Activated naive CD4-positive, alpha-beta T cell treated with anti-CD3 and anti-CD28 coated beads, Interleukin-2, amount 10 ng/mL, durations not matched to agents 7 days and 5 days (primary cell): ENCODE measurements around the gene SPARC.

Experiments
- CTCF ChIA-PET: fragments of 350-600 bp; sonication (Branson Sonifier 250); formaldehyde crosslinking; loops from one replicate; lab custom pipeline; 2021; ENCODE audit warnings: antibody characterized with exemption; lab: Charles Lee
- DNase-seq: peaks from one replicate; pipeline ENCODE4 v3.0.0-alpha.2; 2020
- H3K27ac Mint-ChIP-seq: one replicate; pipeline ENCODE4 v1.8.0; 2021; ENCODE audit warnings: mild to moderate bottlenecking, moderate library complexity, mixed read lengths
- H3K27me3 Mint-ChIP-seq: one replicate; pipeline ENCODE4 v1.8.0; 2021; ENCODE audit warnings: mild to moderate bottlenecking, mixed read lengths
- H3K36me3 Mint-ChIP-seq: one replicate; pipeline ENCODE4 v1.8.0; 2021; ENCODE audit warnings: mixed read lengths
- H3K4me1 Mint-ChIP-seq: one replicate; pipeline ENCODE4 v1.8.0; 2021; ENCODE audit warnings: mixed read lengths
- H3K4me3 Mint-ChIP-seq: one replicate; pipeline ENCODE4 v1.8.0; 2021; ENCODE audit warnings: mild to moderate bottlenecking, moderate library complexity, mixed read lengths
- H3K9me3 Mint-ChIP-seq: one replicate; pipeline ENCODE4 v1.8.0; 2021; ENCODE audit warnings: mixed read lengths

The SPARC gene

GRCh38 chr5:151670083-151670686, 16.5 kb downstream of the SPARC start:
- H3K27ac Mint-ChIP-seq: no peak overlapping the region
- CTCF ChIA-PET: interaction anchor here (0.7 to 2.7 kb wide), 4 partner anchors 11 to 98 kb away, joined by 3 to 15 read pairs (median 4); no protein-coding TSS in a partner anchor
- peaks cover 19% of the 10 kb centered on the region for H3K27me3 Mint-ChIP-seq

GRCh38 chr5:151667083-151667482, 19.6 kb downstream of the SPARC start:
- Mint-ChIP-seq H3K9me3 (no peaks in the 10 kb centered on the region), H3K27me3 (peaks cover 15% of the 10 kb centered on the region), H3K27ac (no peak overlapping the region), H3K36me3 (no peaks in the 10 kb centered on the region), H3K4me1 (peaks cover 10% of the 10 kb centered on the region), H3K4me3 (no peak overlapping the region)
- no peak for DNase-seq
- CTCF ChIA-PET: interaction anchor here (2.0 kb wide), 1 partner anchor 15 kb away, joined by 7 read pairs; no protein-coding TSS in a partner anchor

More at GRCh38 chr5:151670083-151670686, 16.5 kb downstream of the SPARC start:
- no peak for DNase-seq
- H3K4me3 Mint-ChIP-seq: no peak overlapping the region
- H3K4me1 Mint-ChIP-seq: no peaks in the 10 kb centered on the region
- no peaks in the 10 kb centered on the region for H3K36me3 Mint-ChIP-seq
- H3K9me3 Mint-ChIP-seq: no peaks in the 10 kb centered on the region

DNA sequence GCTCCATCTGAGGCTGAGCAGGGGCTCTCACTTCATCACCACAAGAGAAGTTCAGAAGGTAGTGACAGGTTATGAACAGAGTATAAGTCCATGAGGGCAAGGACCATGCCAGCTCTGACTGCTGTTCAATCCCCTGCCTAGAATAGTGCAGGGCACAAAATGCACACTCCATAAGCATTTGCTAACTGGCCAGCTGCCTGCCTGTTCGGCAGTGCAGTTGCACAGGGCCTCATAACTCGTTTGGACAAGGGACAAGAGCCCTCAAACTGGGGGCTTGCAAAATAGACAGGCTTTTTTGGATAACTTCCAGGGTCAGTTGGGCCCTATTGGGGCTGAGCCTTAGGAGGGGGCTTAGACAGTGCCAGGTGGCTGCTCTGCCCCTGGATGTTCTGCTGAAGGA, 21.1 kb downstream of the SPARC start:
- CTCF ChIA-PET: interaction anchor here (2.0 kb wide), 1 partner anchor 14 kb away, joined by 7 read pairs; no protein-coding TSS in a partner anchor
- Mint-ChIP-seq H3K4me1 (peaks cover 10% of the 10 kb centered on the region), H3K36me3 (no peaks in the 10 kb centered on the region), H3K27me3 (peaks cover 9% of the 10 kb centered on the region), H3K27ac (no peak overlapping the region), H3K9me3 (no peaks in the 10 kb centered on the region), H3K4me3 (no peak overlapping the region)
- DNase-seq: no peak

GRCh38 chr5:151664694-151665585, 21.8 kb downstream of the SPARC start:
- no peaks in the 10 kb centered on the region for H3K36me3 Mint-ChIP-seq
- no peak overlapping the region for H3K27ac Mint-ChIP-seq
- H3K9me3 Mint-ChIP-seq: no peaks in the 10 kb centered on the region
- H3K4me1 Mint-ChIP-seq: peaks cover 10% of the 10 kb centered on the region
- DNase-seq: no peak
- H3K27me3 Mint-ChIP-seq: peaks cover 9% of the 10 kb centered on the region
- no peak overlapping the region for H3K4me3 Mint-ChIP-seq
- CTCF ChIA-PET: interaction anchor here (0.9 to 1.0 kb wide), 3 partner anchors 13 to 79 kb away, joined by 3 read pairs; no protein-coding TSS in a partner anchor

DNA sequence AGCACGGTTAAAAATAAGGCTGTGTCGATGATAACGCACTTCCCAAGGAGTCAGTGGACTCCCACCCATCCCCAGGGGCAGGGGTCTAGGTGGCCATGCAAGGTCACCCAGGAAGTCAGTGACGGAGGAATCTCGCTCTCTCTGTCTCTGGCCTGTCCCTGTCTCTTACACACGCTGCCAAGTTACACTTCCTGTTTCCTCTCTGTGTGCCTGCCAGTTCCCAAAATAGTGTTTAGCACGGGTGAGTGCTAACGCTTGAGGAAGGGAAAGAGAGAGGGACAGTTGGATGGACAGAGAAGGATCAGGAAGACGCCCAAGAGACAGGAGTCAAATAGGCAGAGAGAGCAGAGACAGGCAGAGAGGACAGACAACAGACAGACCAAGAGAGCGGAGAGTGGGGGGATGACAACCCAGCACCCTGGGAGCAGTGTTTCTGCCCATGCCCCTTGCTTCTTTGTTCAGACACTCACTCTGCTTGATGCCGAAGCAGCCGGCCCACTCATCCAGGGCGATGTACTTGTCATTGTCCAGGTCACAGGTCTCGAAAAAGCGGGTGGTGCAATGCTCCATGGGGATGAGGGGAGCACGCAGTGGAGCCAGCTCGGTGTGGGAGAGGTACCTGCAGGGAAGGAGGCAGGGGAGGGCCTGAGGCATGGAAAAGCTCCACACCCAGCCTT, 23.0 kb downstream of the SPARC start:
- CTCF ChIA-PET: interaction anchor here (0.9 to 6.7 kb wide), 4 partner anchors 11 to 80 kb away, joined by 3 to 120 read pairs (median 3); no protein-coding TSS in a partner anchor
- Mint-ChIP-seq H3K4me1 (peaks cover 10% of the 10 kb centered on the region), H3K27ac (no peak overlapping the region), H3K9me3 (no peaks in the 10 kb centered on the region), H3K4me3 (no peak overlapping the region), H3K36me3 (no peaks in the 10 kb centered on the region), H3K27me3 (peaks cover 17% of the 10 kb centered on the region)
- DNase-seq: no peak

- Mint-ChIP-seq H3K27me3 (peaks cover 17% of the 10 kb centered on the region), H3K4me1 (peaks cover 10% of the 10 kb centered on the region), H3K9me3 (no peaks in the 10 kb centered on the region), H3K4me3 (no peak overlapping the region), H3K36me3 (no peaks in the 10 kb centered on the region), H3K27ac (no peak overlapping the region)
- no peak for DNase-seq
- CTCF ChIA-PET: interaction anchor here (0.9 to 6.7 kb wide), 3 partner anchors 10 to 81 kb away, joined by 3 to 120 read pairs (median 5); no protein-coding TSS in a partner anchor
Measured at GRCh38 chr5:151662805-151663204, 23.9 kb downstream of the SPARC start.

- CTCF ChIA-PET: interaction anchor here (1.0 to 6.7 kb wide), 8 partner anchors 10 to 687 kb away, joined by 3 to 120 read pairs (median 9); partner anchors contain the start of genes G3BP1 and SLC36A1
- H3K4me3 Mint-ChIP-seq: no peak overlapping the region
- no peaks in the 10 kb centered on the region for H3K9me3 Mint-ChIP-seq
- peaks cover 19% of the 10 kb centered on the region for H3K27me3 Mint-ChIP-seq
- DNase-seq: no peak
- H3K4me1 Mint-ChIP-seq: peaks cover 10% of the 10 kb centered on the region
- no peak overlapping the region for H3K27ac Mint-ChIP-seq
- no peaks in the 10 kb centered on the region for H3K36me3 Mint-ChIP-seq
Measured at GRCh38 chr5:151661968-151662732, 24.6 kb downstream of the SPARC start.

- CTCF ChIA-PET: interaction anchor here (0.8 to 6.7 kb wide), 10 partner anchors 9 to 689 kb away, joined by 3 to 120 read pairs (median 8); partner anchors contain the start of genes G3BP1 and SLC36A1
- no peak overlapping the region for H3K4me3 Mint-ChIP-seq
- H3K36me3 Mint-ChIP-seq: no peaks in the 10 kb centered on the region
- no peaks in the 10 kb centered on the region for H3K9me3 Mint-ChIP-seq
- DNase-seq: no peak
- no peak overlapping the region for H3K27ac Mint-ChIP-seq
- peaks cover 10% of the 10 kb centered on the region for H3K4me1 Mint-ChIP-seq
- peaks cover 24% of the 10 kb centered on the region for H3K27me3 Mint-ChIP-seq
Measured at GRCh38 chr5:151660616-151661495, 25.9 kb downstream of the SPARC start.

DNA sequence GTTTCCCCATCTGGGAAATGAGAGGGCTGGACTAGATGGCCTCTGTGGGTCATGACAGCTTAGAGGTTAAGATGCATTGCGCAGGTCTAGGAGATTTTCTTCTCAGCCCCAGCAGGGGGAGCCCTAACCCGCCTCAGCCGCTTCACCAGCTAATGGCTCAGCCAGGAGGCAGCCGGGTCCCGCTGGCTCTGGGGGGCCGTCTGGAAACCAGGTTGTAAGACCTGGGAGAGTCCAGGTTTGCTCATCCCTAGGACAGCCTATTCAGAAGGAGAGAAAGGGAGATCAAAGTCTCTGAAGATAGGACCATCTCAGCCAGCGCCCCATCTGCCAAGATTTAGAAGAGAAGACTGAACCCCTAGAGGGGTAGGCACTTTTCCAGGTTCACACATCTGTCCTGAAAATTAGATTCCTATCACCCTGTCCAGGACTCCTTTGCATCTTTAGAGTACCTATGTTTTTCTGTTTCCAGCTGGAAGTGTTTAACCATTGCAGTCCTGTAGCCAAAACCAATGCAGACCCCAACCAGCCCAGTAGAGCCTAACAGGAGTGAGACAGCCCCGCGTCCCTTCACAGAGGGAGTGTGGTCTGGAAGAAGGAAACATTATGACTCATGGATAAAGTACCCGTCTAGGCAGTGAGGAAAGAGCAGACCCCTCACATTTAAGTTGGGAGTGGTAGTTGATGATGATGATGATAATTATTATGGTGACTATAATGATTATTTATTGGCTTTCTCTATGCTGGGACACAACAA, 27.5 kb downstream of the SPARC start:
- Mint-ChIP-seq H3K4me3 (no peak overlapping the region), H3K36me3 (no peaks in the 10 kb centered on the region), H3K4me1 (peaks cover 10% of the 10 kb centered on the region), H3K27ac (no peak overlapping the region), H3K27me3 (peaks cover 19% of the 10 kb centered on the region), H3K9me3 (no peaks in the 10 kb centered on the region)
- DNase-seq: peak; percentile 85
- CTCF ChIA-PET: interaction anchor here (0.6 to 6.7 kb wide), 22 partner anchors 10 to 691 kb away, joined by 3 to 120 read pairs (median 4); partner anchors contain the start of gene G3BP1

DNA sequence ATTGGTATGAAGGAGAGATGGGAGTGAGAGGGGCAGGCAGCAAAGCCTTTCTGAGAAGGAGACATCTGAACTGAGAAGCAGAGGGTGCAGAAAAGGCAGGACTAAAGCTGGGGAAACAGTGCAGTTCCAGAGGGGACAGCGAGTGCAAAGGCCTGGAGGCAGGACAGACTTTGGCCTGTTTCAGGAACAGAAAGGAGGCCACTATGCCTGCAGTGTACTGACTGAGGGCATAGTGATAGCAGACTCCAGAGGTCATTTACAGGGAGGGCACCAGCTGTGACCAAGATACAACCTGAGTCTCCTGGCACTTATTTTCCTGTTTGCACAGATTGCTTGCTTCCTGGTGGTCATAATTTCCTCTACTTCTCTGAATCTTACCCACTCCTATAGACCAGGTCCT, 29.6 kb downstream of the SPARC start:
- Mint-ChIP-seq H3K27me3 (peaks cover 16% of the 10 kb centered on the region), H3K4me1 (no peaks in the 10 kb centered on the region), H3K36me3 (no peaks in the 10 kb centered on the region), H3K27ac (no peak overlapping the region), H3K9me3 (no peaks in the 10 kb centered on the region), H3K4me3 (no peak overlapping the region)
- no peak for DNase-seq
- CTCF ChIA-PET: interaction anchor here (0.6 to 6.7 kb wide), 5 partner anchors 17 to 115 kb away, joined by 3 to 120 read pairs (median 17); partner anchors contain the start of gene G3BP1

DNA sequence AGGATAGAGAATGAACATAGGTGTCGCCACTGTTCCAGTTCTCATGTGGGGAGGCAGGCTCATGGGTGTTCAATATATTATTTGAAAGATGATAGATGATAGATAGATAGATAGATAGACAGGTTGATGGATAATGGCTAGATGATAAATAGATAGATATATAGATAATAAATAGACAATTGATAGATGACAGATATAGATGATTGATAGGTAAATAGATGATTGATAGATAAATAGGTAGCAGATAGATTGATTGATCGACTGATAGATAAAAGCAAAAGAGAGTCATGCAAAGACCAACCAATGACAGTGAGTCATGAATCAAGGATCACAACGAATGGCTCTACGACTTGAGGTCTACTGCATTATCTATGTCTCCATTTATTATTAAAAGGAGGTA, 30.4 kb downstream of the SPARC start:
- peaks cover 20% of the 10 kb centered on the region for H3K27me3 Mint-ChIP-seq
- CTCF ChIA-PET: no interaction called here
- H3K27ac Mint-ChIP-seq: no peak overlapping the region
- H3K4me1 Mint-ChIP-seq: no peaks in the 10 kb centered on the region
- no peak for DNase-seq
- no peaks in the 10 kb centered on the region for H3K9me3 Mint-ChIP-seq
- no peaks in the 10 kb centered on the region for H3K36me3 Mint-ChIP-seq
- no peak overlapping the region for H3K4me3 Mint-ChIP-seq
